Measurements from ENCODE around the gene AMZ1. TPM values are rescaled to one million over a fixed set of nuclear protein-coding genes. Genes with fewer than 3 reads are reported as not detected.

The AMZ1 gene
- total and polyA plus RNA-seq, 2 experiments from 2014 or later: 1.4 TPM; not detected in 1

DNA sequence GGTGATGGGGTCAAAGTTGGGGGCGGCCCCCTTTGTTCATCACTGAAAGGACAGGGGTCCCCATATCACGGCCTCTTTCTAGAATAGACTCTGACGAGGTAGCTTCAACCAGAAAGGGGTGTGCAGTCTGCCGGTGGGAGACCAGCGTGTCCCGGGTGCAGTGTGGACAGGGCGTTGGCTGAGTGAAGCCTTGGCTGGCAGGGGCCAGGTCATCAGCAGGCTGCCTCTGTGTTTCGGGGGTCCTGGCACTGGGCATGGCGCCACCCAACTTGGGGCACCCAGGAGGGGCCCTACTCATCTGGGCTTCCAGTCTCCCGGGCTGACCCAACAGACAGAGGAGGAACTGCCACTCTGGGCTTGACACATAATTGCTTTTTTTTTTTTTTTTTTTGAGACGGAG is 3.5 kb upstream of the AMZ1 start:
- H2AFZ ChIP-seq: no peak overlapping the region
- H3K9me2 ChIP-seq (replicated peaks; ENCODE audit: insufficient read depth): no peaks in the 10 kb centered on the region
- H3K9me3 ChIP-seq (ENCODE audit: low read depth): no peaks in the 10 kb centered on the region
- no peak overlapping the region for H3K4me2 ChIP-seq
- no peaks in the 10 kb centered on the region for H3K36me3 ChIP-seq (replicated peaks; ENCODE audit: insufficient read depth, low read depth)
- no peak for DNase-seq (ENCODE audit: low spot score)
- TF ChIP-seq CTCF (IDR thresholded peaks at IDR 0.05; ENCODE audit: poor library complexity): no peak
- TF ChIP-seq EZH2 (IDR thresholded peaks at IDR 0.05; ENCODE audit: borderline replicate concordance): no peak
- no peak for TF ChIP-seq EZH2phosphoT487 (IDR thresholded peaks at IDR 0.05; ENCODE audit: low read depth, severe bottlenecking, unreplicated experiment)
- 95% methylated on average over 10 of the region's 11 CpGs for WGBS (ENCODE audit: low lambda C conversion rate, missing lambda C conversion rate)
- no peaks in the 10 kb centered on the region for H4K20me1 ChIP-seq (ENCODE audit: insufficient read depth, poor library complexity, severe bottlenecking)
- peaks cover 35% of the 10 kb centered on the region for H3K27me3 ChIP-seq
- H3K27ac ChIP-seq: no peak overlapping the region
- no peak overlapping the region for H3K4me3 ChIP-seq
- peaks cover 5% of the 10 kb centered on the region for H3K4me1 ChIP-seq (ENCODE audit: insufficient read depth)
- H3K79me2 ChIP-seq: no peaks in the 10 kb centered on the region

GRCh38 chr7:2686101-2686500 is 1.9 kb upstream of the AMZ1 start:
- Histone ChIP-seq H4K20me1 (ENCODE audit: insufficient read depth, poor library complexity, severe bottlenecking) (no peaks in the 10 kb centered on the region), H3K9me2 (replicated peaks; ENCODE audit: insufficient read depth) (no peaks in the 10 kb centered on the region), H3K9me3 (ENCODE audit: low read depth) (no peaks in the 10 kb centered on the region), H3K36me3 (replicated peaks; ENCODE audit: insufficient read depth, low read depth) (no peaks in the 10 kb centered on the region), H2AFZ (no peak overlapping the region), H3K4me1 (ENCODE audit: insufficient read depth) (peaks cover 5% of the 10 kb centered on the region), H3K79me2 (no peaks in the 10 kb centered on the region), H3K4me2 (no peak overlapping the region), H3K27ac (no peak overlapping the region), H3K27me3 (peaks cover 43% of the 10 kb centered on the region), H3K4me3 (no peak overlapping the region)
- no peak for TF ChIP-seq EZH2phosphoT487 (IDR thresholded peaks at IDR 0.05; ENCODE audit: low read depth, severe bottlenecking, unreplicated experiment)
- no peak for TF ChIP-seq EZH2 (IDR thresholded peaks at IDR 0.05; ENCODE audit: borderline replicate concordance)
- TF ChIP-seq CTCF (IDR thresholded peaks at IDR 0.05; ENCODE audit: poor library complexity): no peak
- no peak for DNase-seq (ENCODE audit: low spot score)
- 93% methylated on average over 14 of the region's 14 CpGs for WGBS (ENCODE audit: low lambda C conversion rate, missing lambda C conversion rate)

- H2AFZ ChIP-seq: no peak overlapping the region
- no peak for DNase-seq (ENCODE audit: low spot score)
- no peaks in the 10 kb centered on the region for H3K9me3 ChIP-seq (ENCODE audit: low read depth)
- no peaks in the 10 kb centered on the region for H3K36me3 ChIP-seq (replicated peaks; ENCODE audit: insufficient read depth, low read depth)
- H3K4me1 ChIP-seq (ENCODE audit: insufficient read depth): peaks cover 5% of the 10 kb centered on the region
- H3K27ac ChIP-seq: no peak overlapping the region
- no peaks in the 10 kb centered on the region for H3K9me2 ChIP-seq (replicated peaks; ENCODE audit: insufficient read depth)
- H4K20me1 ChIP-seq (ENCODE audit: insufficient read depth, poor library complexity, severe bottlenecking): no peaks in the 10 kb centered on the region
- H3K27me3 ChIP-seq: peaks cover 43% of the 10 kb centered on the region
- H3K4me2 ChIP-seq: peak overlapping the region; percentile 86
- TF ChIP-seq EZH2 (IDR thresholded peaks at IDR 0.05; ENCODE audit: borderline replicate concordance) (no peak), EZH2phosphoT487 (IDR thresholded peaks at IDR 0.05; ENCODE audit: low read depth, severe bottlenecking, unreplicated experiment) (peak; percentile 43), CTCF (IDR thresholded peaks at IDR 0.05; ENCODE audit: poor library complexity) (no peak)
- no peaks in the 10 kb centered on the region for H3K79me2 ChIP-seq
- no peak overlapping the region for H3K4me3 ChIP-seq
- 70% methylated on average over 17 of the region's 17 CpGs for WGBS (ENCODE audit: low lambda C conversion rate, missing lambda C conversion rate)
These were observed 598 bp upstream of the AMZ1 start for GRCh38 chr7:2687338-2687869.

Data from hepatocyte (in vitro differentiated cells).